PC-9 (cell line): ENCODE results near the gene KIF4B. TPM values are rescaled to one million over a fixed set of nuclear protein-coding genes. Genes with fewer than 3 reads are reported as not detected.

Source experiments
- BruUV-seq: library from RNA; stranded (reverse); fragments of 400-500 nt; replicated peaks from 2 replicates; lab custom pipeline; 2021; lab: Mats Ljungman, UMichigan
- CTCF ChIA-PET: fragments of 300-600 bp; sonication (Branson Sonifier 250); formaldehyde crosslinking; loops from one replicate; lab custom pipeline; 2022; ENCODE audit warnings: antibody characterized with exemption; lab: Charles Lee
- POLR2A ChIA-PET: fragments of 300-600 bp; sonication (Branson Sonifier 250); formaldehyde crosslinking; loops from one replicate; lab custom pipeline; 2022; ENCODE audit warnings: antibody characterized with exemption; ENCODE audit not compliant: unreplicated experiment; lab: Charles Lee
- DNase-seq, 2 experiments: peaks; one replicate each; pipeline versions ENCODE4 v3.0.0 to v3.0.0-alpha.2; 2015 to 2022; ENCODE audit warnings: mixed read lengths in 1 of 2
- H2AFZ ChIP-seq: fragments of 200-600 bp; sonication (generic); 2 replicates; pipeline ENCODE4 v1.8.1; 2017; ENCODE audit warnings: antibody characterized with exemption
- H3F3A ChIP-seq: fragments of 200-600 bp; sonication (generic); 2 replicates; pipeline ENCODE4 v1.8.1; 2017; ENCODE audit warnings: antibody characterized with exemption, mild to moderate bottlenecking, low read depth; ENCODE audit not compliant: insufficient read depth
- H3K27ac ChIP-seq: fragments of 200-600 bp; sonication (generic); 2 replicates; pipeline ENCODE4 v1.6.1; 2016; ENCODE audit warnings: mixed run types
- H3K27me3 ChIP-seq: fragments of 200-600 bp; sonication (generic); 2 replicates; pipeline ENCODE4 v1.6.1; 2016; ENCODE audit warnings: low read depth, mixed run types; ENCODE audit not compliant: insufficient read depth
- H3K36me3 ChIP-seq: fragments of 200-600 bp; sonication (generic); 2 replicates; pipeline ENCODE4 v1.6.1; 2016; ENCODE audit warnings: low read depth, mixed run types
- H3K4me1 ChIP-seq: fragments of 200-600 bp; sonication (generic); replicated peaks from 2 replicates; pipeline ENCODE4 v1.6.1; 2016; ENCODE audit warnings: mixed run types; ENCODE audit not compliant: insufficient read depth
- H3K4me2 ChIP-seq: fragments of 200-600 bp; sonication (generic); 2 replicates; pipeline ENCODE4 v1.6.1; 2017; ENCODE audit warnings: mixed run types
- H3K4me3 ChIP-seq: fragments of 200-600 bp; sonication (generic); 2 replicates; pipeline ENCODE4 v1.6.1; 2016; ENCODE audit warnings: mixed run types
- H3K79me2 ChIP-seq: fragments of 200-600 bp; sonication (generic); 2 replicates; pipeline ENCODE4 v1.6.1; 2017; ENCODE audit warnings: low read depth, mixed run types
- H3K9me2 ChIP-seq: fragments of 200-600 bp; sonication (generic); 2 replicates; pipeline ENCODE4 v1.8.1; 2017; ENCODE audit warnings: mild to moderate bottlenecking; ENCODE audit not compliant: insufficient read depth
- H3K9me3 ChIP-seq: fragments of 200-600 bp; sonication (generic); 2 replicates; pipeline ENCODE4 v1.8.1; 2016; ENCODE audit warnings: low read depth; ENCODE audit not compliant: insufficient read depth
- H4K20me1 ChIP-seq: fragments of 200-600 bp; sonication (generic); 2 replicates; pipeline ENCODE4 v1.8.1; 2017; ENCODE audit not compliant: insufficient read depth
- CTCF ChIP-seq: fragments of 200-600 bp; sonication (generic); conservative IDR thresholded peaks from 2 replicates; pipeline ENCODE4 v1.6.1; 2017; ENCODE audit warnings: mixed run types, antibody characterized with exemption, mild to moderate bottlenecking, moderate library complexity
- EZH2 ChIP-seq: fragments of 200-600 bp; sonication (generic); IDR thresholded peaks from 2 replicates; pipeline ENCODE4 v1.8.0; 2017; ENCODE audit warnings: antibody characterized with exemption, low read depth
- intact Hi-C: fragments of 100-400 bp; cut with micrococcal nuclease; formaldehyde crosslinking; loops from one replicate; pipeline ENCODE4 v1.10.0; 2022; ENCODE audit not compliant: unreplicated experiment
- total RNA-seq: library from RNA; stranded (reverse); gene quantifications from 2 replicates; pipeline ENCODE4 v1.2.3, GENCODE V29; 2021

The KIF4B gene
- total RNA-seq, 1 experiment from 2014 or later: not detected

- no peaks in the 10 kb centered on the region for H4K20me1 ChIP-seq
- no peak overlapping the region for H3K4me2 ChIP-seq
- H3K27me3 ChIP-seq: peaks cover 57% of the 10 kb centered on the region
- DNase-seq: no peak
- no TSS peak for BruUV-seq
- ChIA-PET CTCF (no interaction called here), POLR2A (no interaction called here)
- TF ChIP-seq CTCF (no peak), EZH2 (no peak)
- H3K4me1 ChIP-seq: no peaks in the 10 kb centered on the region
- no peaks in the 10 kb centered on the region for H3K9me3 ChIP-seq
- no peaks in the 10 kb centered on the region for H3K36me3 ChIP-seq
- intact Hi-C loops: no loop called here
- no peaks in the 10 kb centered on the region for H3K79me2 ChIP-seq
- no peak overlapping the region for H2AFZ ChIP-seq
- no peak overlapping the region for H3K4me3 ChIP-seq
- 0 out of 2 replicates have a peak, but pooled peaks cover 4% of the 10 kb centered on the region for H3K9me2 ChIP-seq
- no peaks in the 10 kb centered on the region for H3F3A ChIP-seq
- H3K27ac ChIP-seq: no peak overlapping the region
Observed at GRCh38 chr5:155064580-155064979, 51.0 kb downstream of the KIF4B start.

- Histone ChIP-seq H3F3A (no peaks in the 10 kb centered on the region), H3K79me2 (no peaks in the 10 kb centered on the region), H3K27ac (no peak overlapping the region), H3K9me3 (no peaks in the 10 kb centered on the region), H3K4me3 (no peak overlapping the region), H4K20me1 (no peaks in the 10 kb centered on the region), H3K4me2 (no peak overlapping the region), H3K4me1 (no peaks in the 10 kb centered on the region), H3K9me2 (no peaks in the 10 kb centered on the region), H2AFZ (no peak overlapping the region), H3K27me3 (peaks cover 48% of the 10 kb centered on the region), H3K36me3 (no peaks in the 10 kb centered on the region)
- no TSS peak for BruUV-seq
- intact Hi-C loops: no loop called here
- no peak for DNase-seq
- POLR2A ChIA-PET: no interaction called here
- no peak for TF ChIP-seq CTCF
- no peak for TF ChIP-seq EZH2
- CTCF ChIA-PET: no interaction called here
Observed at GRCh38 chr5:155066886-155067595, 53.5 kb downstream of the KIF4B start.

Other genes with a start within 250 kb of the KIF4B start
- 0.70 and 0.73 TPM in 2 replicates for gene FAXDC2, start 163.2 kb upstream of the KIF4B start, total RNA-seq
- 72.3 and 72.7 TPM in 2 replicates for gene CNOT8, start 155.1 kb upstream of the KIF4B start, total RNA-seq
- 17.7 and 18.6 TPM in 2 replicates for gene GEMIN5, start 75.5 kb upstream of the KIF4B start, total RNA-seq
- gene MRPL22, start 72.7 kb upstream of the KIF4B start, total RNA-seq: 80.8 and 94.0 TPM in 2 replicates